Fibroblast of skin of right quadriceps (primary cell): ENCODE data around the gene GALP.
"Not testable (repeated sequence)": the region's sequence is repeated elsewhere in the genome, so short reads cannot be mapped to it uniquely, and the experiment has no call there.

Experiments used
- DNase-seq: peaks from one replicate; pipeline ENCODE4 v3.0.0-alpha.2; 2013

Gene GALP

DNA sequence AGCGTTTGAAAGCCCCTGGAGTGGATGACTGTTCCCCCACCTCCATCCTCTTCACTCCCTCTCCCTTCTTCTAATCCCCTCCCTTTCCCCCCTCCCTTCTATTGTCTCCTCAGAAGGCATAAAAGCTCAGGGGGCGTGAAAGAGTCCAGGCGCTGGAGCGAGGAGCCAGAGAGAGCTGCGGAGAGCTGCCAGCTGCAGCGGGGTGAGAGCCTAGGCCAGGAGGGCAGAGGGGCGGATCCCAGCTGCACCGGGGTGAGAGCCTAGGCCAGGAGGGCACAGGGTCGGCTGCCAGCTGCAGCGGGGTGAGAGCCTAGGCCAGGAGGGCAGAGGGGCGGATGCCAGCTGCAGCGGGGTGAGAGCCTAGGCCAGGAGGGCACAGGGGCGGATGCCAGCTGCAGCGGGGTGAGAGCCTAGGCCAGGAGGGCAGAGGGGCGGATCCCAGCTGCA is at the start of gene GALP:
GALP (plus strand) TSS at position 148 of the 447 bp plus-strand sequence. CDS start 1,101 bp downstream, outside the sequence.
- not testable (repeated sequence) for DNase-seq

- no peak for DNase-seq
Measured at GRCh38 chr19:56126983-56127780, 48.6 kb upstream of the GALP start.

DNA sequence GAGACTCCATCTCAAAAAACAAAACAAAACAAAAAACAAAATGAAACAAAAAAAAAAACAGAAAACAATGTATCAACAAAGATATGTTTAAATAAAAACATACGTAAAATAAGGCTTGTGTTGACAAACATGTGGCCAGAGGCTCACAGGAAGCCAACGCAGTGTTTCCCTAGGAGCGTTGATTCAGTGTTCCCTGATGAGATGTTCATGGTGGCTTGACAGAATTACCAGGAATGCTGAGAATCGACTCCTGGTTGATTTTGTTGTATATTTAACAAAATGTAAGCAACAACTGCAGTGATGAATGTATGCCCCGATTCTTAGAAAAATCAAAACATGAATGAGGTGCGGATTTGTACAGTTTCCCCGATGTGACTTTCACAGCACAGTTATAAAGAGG is 45.8 kb upstream of the GALP start:
- DNase-seq = no peak

DNA sequence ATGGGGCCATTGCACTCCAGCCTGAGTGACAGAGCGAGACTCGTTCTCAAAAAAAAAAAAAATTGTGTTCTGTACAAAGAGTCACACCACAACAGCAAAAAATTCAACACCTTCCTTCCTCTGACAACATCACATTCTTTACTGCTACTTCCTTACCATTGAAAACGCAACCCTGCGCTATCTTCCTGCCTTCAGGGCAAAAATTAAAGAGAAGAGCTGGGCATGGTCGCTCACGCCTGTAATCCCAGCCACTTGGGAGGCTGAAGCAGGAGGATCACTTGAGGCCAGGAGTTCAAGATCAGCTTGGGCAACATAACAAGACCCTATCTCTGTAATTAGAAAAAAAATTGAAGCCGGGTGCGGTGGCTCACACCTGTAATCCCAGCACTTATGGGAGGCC is 44.2 kb upstream of the GALP start:
- no peak for DNase-seq

- DNase-seq = peak; percentile 49
Measured at GRCh38 chr19:56132316-56132822, 43.4 kb upstream of the GALP start.

GRCh38 chr19:56133858-56134653 is 41.8 kb upstream of the GALP start:
- peak; percentile 65 for DNase-seq

- no peak for DNase-seq
Measured at GRCh38 chr19:56134654-56134921, 41.2 kb upstream of the GALP start.

GRCh38 chr19:56136362-56136761 is 39.4 kb upstream of the GALP start:
- no peak for DNase-seq

- DNase-seq = no peak
Measured at GRCh38 chr19:56137405-56137804, 38.4 kb upstream of the GALP start.

GRCh38 chr19:56138069-56138468 is 37.7 kb upstream of the GALP start:
- DNase-seq = no peak

GRCh38 chr19:56139847-56140582 is 35.8 kb upstream of the GALP start:
- DNase-seq = no peak

GRCh38 chr19:56140583-56141416 is 35.0 kb upstream of the GALP start, which contains the start of gene ZNF444:
TSS of gene ZNF444 (plus strand) at chr19:56141287. CDS start at chr19:56146912, 5,625 bp downstream.
- DNase-seq = peak; percentile 99

DNA sequence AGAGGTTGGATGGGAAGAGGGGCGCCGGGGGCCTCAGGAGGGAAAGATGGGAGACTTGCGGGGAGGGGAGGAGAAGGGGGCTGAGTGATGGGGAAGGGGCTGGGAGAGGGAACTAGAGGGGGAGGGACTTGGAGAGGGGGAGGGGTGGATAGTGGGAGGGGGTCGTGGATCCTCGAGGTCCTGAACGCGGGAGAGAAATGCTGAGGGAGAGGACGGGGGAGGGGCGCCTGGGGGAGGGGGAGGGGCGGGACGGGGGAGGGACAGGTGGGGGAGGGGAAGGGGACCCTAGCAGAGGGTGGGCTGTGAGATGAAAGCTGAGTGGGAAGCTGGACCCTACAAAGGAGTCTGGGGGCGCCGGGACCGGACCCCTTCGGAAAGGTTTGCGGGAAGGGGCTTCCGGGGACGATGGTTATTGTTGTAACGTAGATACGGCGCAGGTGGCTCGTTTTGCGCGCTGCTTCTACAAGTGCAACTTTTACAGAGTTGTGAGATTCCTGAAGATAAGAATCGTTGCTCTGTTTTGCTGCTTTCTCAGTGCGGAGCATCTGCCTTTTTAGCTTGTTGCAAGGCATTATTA is 34.3 kb upstream of the GALP start:
- DNase-seq = no peak

GRCh38 chr19:56142087-56142787 is 33.6 kb upstream of the GALP start:
- DNase-seq = no peak

DNA sequence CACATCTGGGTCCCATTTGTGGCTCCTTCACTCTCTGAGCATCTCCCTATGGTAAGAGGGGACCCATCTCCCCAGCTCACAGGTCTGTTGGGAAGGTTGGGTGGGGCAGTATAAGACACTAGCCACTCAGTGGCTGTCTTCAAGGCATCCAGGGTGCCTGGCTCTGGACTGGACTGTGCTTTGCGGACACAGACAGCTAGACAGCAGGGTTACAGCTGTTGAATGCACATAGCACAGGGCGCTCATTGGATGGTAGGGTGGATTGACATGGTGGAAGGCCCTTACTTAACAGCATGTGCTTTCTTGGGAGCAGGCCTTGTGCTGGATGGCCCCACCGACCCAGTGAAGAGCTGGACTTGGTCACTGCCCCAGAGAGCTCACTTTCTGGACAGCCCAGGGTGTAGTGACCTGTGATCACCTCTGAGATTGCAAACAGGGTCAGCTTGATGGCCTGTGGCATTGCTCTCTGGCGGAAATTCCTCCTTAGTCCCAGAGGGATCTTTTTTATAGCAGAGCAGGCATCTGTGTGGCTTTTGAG is 32.8 kb upstream of the GALP start:
- DNase-seq = no peak

- no peak for DNase-seq
Measured at GRCh38 chr19:56144376-56144775, 31.4 kb upstream of the GALP start.

DNA sequence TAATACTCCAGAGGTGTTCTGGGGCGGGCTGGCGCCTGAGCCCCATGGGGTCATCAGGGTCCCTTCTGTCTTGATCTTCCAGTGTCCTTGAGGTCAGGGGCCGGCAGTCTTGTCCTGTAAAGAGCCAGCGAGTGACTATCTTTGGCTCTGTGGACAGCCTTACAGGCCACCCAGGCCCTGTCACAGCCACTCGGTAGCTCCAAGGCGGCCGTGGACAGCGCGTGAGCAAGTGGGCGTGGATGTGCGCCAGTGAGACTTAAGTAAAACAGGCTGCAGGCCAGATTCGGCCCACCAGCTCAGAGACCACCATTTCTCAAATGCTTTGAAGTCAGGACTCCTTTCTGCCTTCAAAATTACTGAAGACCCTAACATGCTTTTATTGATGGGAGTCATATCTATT is 31.0 kb upstream of the GALP start:
- no peak for DNase-seq

- no peak for DNase-seq
Measured at GRCh38 chr19:56145698-56146097, 30.1 kb upstream of the GALP start.

GRCh38 chr19:56146904-56147303 is 28.9 kb upstream of the GALP start:
- no peak for DNase-seq

- DNase-seq = no peak
Measured at GRCh38 chr19:56147307-56147706, 28.5 kb upstream of the GALP start.

DNA sequence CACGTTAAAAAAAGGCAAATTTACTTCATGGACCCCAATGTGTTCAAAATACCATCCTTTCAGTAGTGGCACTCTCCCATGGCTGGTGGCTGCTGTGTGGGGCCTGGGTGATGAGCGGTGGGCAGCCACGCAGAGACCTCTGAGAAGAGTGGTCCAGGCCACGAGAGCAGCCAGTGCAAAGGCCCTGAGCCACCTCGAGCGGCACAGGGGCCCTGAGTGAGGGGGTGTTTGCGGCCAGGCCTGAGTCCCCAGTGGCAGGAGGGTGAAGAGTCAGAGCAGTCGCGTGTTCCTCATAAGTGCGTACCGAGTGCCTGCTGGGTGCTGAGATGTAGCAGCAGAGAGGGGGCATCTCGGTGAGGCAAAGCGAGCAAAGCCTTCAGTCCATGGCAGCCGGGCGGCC is 27.7 kb upstream of the GALP start:
- no peak for DNase-seq
